HPDE6-E6E7 (cell line): ENCODE data around the gene RSU1.
"Not testable (repeated sequence)": the region's sequence is repeated elsewhere in the genome, so short reads cannot be mapped to it uniquely, and the experiment has no call there.

ENCODE experiments used
- DNase-seq: peaks from one replicate; pipeline ENCODE4 v3.0.0; 2011; ENCODE audit warnings: missing footprints; ENCODE audit errors: extremely low spot score

Gene RSU1

DNA sequence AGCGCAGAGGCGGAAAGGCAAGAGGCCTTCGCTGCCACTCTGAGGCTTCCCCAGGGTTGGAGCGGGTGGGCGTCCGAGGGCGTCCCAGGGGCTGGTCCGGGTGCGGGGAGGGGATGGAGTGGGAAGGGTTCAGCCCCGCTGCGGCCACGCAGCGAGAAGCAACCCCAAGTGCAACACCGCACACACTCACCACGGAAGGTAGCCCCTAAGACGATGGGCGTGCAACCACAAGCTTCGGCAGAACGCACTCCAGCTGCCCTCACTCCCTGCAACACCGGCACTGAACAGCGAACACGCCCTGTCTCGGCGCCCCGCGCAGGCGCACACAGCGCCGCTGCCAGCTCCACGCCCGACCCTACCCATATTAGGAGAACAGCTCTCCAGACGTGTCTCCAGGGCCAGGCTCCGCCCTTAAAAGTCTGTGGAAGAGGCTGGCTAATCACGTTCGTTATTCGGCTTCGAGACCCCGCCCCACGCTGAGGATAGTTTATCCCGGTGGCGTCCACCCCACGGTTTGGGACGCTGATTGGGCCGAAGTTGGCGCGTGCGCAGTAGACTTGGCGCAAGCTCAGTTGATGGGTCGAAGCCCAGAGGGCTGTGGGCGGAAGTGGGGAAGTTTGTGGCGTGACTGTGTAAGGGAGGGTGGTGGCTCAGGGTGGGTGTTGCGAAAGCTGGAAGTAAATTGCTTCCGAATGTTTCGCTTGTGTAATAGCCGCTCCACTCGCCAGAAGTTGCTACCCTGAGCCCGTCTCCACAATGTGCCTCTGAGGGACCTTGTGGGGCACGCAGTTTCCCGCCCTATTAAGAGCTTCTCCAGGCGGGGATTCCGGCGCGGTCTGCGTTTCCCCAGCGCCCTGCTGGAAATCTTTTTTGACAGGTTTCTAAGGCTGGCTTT lies at the start of gene RSU1:
RSU1 (minus strand) TSS at position 300 of the 895 bp plus-strand sequence. CDS start 343 bp downstream, outside the sequence.
- DNase-seq: peak; percentile 83

DNA sequence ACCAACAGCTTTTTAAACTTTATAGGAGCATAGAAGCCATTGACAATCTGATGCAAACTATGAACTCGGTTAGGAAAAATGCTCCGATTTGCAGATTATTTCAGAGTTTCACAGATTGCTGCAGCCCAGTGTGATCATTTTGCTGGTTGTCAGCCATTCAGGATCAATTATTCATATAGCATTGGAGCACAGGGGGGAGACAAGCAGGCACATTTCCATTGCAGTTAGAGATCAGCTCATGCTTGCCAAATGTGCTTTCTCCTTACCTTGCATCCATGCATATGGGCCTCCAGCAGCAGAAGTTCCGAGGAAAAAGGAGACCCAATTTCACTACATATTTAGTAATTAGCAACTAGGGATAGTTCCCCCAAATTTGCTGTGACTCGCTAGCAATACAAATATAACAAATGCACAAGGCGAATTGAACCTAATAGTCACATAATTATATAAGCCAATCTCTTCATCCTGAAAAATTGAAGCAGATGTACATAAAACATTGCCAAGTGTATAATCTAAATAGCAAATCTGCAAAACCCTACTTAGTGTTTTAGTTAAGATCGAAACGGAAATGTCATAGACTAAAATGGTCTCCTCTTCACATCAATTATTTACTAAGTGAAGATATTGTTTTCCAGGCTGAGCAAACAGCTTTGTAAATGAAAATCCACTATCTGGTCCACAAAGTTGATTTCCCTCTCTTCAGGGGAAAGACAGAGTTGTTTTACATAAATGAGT lies 49.5 kb upstream of the RSU1 start:
- no peak for DNase-seq

DNA sequence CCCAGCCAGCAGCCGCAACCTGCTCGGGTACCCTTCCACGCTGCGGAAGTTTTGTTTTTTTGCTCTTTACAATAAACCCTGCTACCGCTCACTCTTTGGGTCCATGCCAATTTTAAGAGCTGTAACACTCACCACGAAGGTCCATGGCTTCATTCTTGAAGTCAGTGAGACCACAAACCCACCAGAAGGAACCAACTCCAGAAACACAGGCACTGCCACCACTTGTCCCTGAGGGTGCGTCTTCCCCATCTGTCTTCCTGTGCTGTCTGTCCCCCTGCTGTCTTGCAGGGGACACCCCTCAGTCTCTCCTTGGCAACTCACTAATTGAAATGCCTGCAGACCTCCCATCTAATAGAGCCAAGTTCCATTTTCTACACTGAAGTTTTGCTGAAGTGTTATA lies 48.5 kb upstream of the RSU1 start:
- DNase-seq: no peak

DNA sequence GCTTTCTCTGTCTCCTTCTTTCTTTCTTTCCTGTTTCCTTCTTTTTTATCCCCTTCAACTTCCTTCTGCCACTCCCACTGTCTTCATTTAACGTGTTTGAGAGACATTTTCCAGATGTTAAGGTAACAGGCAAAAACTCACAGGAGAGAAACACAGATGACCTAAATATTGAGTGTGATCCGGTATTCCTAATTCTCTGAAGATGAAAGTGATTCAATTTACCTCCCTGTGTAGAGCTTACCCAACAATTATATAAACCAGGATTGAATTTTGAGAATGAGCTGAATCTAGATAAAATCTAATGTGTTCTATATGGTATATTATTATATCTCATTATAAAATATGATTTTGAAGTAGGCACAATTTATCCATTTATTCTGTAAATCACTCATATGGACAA lies 46.5 kb upstream of the RSU1 start:
- DNase-seq: no peak

DNA sequence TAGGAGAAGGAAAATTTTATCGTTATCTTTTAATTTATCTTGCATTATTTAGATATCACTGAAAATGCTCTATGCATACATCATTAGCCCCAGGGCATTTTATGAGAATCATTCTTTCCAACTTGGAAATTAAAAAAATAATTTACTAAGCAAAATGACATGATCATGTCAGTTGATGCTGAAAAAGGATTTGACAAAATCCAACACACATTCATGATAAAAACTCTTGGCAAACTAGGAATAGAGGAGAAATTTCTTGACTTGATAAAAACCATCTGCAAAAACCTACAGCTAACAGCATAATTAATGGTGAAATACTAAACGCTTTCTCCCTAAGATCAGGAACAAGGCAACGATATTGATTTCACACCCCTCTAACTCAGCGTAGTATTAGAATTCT lies 40.2 kb upstream of the RSU1 start:
- DNase-seq: no peak

DNA sequence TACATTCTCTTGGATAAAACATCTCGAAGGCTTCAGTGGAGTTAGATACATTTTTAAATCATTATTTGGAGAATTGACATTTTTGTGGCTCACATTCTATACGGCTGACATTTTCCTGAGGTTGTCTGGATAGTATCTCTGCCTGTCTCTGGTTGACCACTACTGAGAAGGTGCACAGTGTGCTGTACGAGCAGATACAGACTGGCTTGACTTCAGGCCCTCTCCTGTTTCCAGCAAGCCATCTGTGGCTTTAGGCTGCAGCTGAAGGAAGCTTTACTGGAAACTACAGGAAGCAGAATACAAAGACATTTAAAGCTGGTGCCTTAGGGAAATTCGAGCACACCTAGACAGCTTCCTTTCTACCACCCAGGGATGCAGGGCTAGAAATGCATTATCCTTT lies 39.3 kb upstream of the RSU1 start:
- no peak for DNase-seq

DNA sequence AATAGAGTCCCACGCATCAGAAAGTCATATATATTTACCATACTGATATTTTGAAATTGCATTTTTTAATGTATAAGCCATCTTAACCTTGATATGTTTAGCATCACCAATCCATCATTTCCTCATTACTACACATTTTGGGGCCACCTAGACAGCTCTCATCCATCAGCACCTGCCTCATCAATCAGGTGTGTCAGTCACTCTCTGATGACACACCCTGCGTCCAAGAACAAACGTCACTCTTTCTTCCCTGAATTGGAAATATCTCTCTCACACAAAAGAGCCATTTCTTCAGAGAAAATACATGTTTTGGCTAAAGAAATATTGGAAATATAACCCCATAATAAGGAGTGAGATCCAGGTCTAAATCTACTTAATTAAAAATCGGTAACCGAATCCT lies 38.9 kb upstream of the RSU1 start:
- DNase-seq: peak; percentile 9

DNA sequence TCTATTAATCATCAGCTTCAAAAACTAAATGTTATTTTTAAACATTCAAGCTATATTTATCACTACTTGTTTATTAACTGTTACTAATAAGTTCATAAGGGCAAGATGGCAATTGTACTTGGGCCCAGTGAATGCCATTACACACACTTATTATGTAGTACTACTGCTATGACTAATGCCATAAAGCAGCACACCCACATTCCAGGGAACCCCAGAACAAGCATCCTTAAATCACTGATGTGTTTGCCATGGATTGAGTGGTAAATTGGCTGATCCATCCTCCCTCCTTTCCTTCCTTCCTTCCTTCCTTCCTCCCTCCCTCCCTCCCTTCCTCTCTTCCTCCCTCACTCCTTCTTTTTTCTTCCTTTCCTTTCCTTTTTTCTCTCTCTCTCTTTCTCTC lies 37.4 kb upstream of the RSU1 start:
- DNase-seq: no peak

DNA sequence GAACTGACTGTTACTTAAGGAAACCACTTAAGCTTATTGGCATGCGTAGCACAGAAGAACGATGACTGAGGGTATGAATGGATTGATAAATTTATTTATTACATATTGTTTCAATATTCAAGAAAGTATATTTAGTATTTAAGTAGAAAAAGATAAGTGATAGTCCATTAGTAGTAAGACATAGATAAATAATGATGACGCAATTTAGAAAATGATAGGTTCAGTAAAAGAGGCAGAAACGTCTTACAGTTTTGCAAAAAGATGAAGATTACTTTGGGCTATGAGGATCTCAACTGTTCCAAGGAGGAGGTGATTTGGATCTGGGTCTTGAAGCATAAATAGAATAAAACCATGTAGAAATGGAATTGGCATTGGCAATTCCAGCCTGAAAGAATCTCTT lies 36.6 kb upstream of the RSU1 start:
- DNase-seq: no peak

DNA sequence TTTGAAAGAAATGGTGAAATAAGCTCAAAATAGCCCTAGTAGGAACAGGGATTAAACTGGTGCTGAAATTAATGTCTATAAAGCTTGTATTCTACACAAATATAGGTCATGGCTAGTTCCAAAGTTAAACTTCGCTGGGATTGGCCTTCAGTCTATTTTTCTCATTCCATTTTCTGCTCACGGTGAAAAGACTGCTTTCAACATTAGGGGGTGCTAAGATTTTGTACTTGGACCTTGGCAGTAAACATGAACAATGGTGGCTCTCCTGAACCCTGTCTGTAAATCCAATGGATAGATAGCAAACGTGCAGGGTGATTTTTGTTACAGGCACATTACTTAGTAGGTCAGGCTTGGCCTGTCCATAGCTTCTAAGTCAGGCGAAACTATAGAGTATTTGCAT lies 36.0 kb upstream of the RSU1 start:
- no peak for DNase-seq

DNA sequence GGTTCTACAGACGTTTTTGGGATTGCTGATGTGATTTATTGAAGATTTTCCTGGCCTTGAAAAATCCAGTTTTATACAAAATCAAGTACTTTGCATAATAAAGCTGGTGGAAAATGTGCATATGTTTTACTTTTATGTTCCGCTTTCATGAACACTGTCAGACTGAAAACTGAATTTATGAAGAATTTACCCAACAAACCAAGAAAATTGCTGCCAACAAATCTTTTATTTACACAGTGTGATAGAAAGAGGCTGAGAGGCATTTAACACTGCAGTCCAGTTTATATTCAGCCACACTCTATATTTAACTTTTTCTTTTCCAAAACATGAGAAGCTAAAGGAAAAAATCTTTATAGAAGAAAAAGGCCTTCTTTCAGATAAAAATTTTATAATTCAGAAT lies 35.4 kb upstream of the RSU1 start:
- no peak for DNase-seq

DNA sequence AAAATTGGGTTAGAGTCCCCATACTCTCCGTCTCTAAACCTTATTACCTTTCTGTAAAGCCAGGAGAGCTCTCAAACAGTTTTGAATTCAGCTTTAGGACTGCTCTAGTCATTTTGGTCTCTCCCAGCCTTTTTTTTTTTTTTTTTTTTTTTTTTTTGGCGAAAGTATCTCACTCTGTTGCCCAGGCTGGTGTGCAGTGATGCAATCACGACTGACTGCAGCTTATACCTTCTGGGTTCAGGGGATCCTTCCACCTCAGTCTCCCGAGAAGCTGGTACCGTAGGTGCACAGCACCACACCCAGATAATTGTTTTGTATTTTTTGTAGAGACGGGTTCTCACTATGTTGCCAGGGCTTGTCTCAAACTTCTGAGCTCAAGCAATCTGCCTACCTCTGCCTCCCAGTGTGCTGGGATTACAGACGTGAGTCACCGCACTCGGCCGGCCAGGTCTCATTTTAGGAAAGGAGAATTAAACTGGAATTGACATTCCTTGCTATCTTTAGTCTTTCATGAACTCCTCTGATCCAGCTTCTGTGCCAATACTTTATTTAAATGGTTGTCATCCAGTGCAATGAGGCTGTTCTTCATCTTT lies 31.4 kb upstream of the RSU1 start:
- DNase-seq: no peak

DNA sequence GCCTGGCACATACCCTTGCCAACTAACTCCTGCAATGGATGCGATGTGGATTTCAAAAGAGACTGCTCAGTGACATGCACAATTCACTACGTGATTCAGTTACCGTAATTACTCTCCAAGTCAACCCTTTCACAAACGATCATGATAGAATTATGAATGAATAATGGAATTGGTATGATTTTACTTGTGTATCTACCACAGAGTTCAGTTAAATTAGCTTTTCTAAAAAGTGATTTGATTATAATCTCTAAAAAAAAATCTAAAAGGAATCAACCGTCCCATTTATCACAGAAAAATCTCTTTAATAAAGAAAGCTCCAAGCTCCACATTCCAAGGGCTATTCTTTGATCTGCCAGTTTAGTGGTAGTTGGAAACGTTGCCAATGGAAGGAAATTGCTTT lies 30.4 kb upstream of the RSU1 start:
- DNase-seq: no peak

DNA sequence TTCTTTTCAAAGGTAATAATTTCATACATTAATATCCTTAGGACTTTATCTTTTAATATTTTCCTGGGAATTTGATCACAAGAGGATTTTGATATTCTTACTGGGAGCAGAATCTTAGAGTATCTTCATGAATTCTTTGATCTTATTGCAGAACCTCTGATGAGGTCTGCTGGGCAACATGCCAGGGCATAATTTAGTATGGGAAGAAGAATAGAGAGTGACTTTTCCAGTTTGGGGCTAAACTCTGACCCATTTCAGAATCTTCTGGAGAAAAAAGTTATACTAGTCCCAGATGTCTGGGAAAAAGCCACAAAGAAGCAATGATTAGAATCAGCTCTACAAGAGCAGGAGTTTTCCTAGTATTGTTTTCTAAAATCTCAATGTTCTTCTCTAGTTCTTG lies 28.0 kb upstream of the RSU1 start:
- no peak for DNase-seq

DNA sequence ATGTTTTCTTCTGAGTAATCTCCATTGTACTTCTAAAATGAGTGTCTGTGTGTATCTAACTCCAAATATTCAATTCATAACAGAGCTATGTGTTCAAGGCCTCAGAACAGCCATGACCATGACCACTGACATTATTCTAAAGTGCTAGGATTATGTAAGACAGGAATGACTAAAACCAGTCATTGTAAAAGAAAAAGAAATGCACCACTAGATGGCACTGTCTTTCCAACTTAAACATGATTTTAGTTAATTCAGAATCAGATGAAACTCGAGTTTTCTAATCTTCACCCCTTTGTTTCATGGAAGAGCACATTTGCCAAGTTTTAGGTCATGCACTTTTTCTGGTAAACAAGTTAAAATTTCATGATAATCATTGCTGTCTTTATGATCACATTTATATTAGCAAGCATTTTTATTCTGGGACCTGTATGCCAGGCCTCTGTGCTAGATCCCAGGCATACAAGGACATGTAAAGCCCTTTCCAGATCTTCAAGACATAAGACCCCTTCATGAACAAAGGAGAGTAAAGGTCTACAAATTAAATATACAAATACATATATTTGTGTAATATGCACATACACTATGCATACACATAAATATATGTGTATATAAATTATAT lies 26.1 kb upstream of the RSU1 start:
- no peak for DNase-seq

DNA sequence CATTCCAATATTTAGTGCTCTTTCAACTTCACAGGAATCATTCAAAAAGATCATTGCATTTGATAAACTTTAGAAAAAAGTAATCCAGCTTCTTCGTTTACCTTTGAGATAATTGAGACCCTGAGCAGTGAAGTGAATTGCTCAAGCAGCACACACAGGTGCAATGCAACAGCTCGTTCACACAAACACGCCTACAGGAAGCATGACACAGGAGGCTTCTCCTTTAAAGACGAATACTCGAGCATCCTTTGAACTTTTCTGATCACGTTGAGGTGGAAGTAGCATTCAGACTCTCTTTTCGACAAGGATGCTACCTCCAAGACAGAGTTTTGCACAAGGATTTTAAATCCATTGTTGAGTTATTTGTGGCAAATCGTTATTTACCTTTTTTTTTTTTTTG lies 18.0 kb upstream of the RSU1 start:
- no peak for DNase-seq

DNA sequence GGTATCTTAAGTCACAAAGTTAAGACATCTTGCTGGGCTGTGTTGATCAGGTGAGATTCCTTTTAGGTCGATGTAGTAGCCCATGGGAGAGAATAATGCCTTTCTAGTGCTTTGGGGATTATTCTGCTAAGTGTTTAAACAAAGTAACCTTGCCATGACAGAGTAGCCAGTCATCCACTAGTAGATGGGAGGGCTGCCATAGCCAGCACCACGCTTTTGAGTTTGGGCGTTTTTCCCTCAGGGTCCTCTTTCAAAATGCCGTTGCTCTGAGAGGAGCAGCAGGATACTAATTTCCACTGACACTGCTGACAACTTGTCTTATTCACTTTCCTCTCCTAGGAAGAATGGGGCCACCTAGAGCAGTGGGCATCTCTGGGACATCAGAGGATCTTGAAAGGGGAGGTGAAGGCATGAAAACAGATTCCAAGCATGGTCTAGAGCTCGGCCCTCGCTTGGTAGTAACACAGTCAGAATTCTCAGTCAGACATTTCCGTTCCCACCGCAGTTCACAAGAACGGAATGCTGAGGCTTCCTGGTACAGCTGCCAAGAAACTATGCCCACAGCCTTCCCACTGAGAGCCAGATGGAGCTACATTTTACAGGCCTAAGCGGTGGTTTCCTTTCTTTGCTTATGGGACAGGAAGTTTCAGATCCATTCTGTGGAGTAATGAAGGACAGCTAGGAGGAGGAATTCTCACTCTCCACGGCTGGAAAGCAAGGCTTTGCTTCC lies 15.3 kb upstream of the RSU1 start:
- no peak for DNase-seq

DNA sequence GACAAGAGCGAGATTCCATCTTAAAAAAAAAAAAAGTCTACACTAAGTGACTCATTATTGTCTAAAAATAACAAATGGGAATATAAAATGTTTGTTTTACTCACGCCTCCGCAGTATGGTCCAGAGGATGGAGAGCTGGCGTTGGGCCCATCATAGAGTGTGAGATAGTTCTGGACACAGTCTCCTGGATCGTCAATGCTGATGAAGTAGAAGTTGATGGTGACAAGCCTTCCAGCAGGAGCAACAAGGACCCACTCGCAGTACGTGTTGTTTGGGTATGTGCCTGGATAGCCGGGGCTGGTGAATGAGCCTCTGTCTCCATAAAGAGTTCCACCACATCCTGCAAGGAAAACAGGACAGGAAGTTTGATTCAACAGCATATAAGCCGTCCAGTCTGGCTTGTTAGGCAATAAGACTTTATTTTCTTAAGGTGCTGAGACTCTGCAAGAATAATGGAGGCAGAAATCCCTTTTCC lies 11.5 kb upstream of the RSU1 start:
- no peak for DNase-seq

DNA sequence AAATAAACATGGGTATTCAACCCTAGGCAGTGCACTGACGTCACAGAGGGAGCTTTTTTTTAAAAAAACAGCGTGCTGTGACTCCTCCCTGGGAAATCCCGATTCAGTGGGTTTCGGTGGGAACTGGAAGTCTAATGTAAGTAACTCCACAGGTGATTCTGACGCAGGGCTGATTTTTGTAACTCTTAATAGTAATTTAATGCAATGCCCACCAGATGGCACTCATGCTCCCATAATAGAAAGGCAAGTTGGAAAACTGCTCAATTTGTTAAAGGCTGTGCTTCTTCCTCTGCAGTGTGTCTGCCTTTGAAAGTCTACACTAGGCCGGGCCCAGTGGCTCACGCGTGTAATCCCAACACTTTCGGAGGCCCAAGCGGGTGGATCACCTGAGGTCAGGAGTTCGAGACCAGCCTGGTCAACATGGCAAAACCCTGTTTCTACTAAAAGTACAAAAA lies 10.9 kb upstream of the RSU1 start:
- no peak for DNase-seq

DNA sequence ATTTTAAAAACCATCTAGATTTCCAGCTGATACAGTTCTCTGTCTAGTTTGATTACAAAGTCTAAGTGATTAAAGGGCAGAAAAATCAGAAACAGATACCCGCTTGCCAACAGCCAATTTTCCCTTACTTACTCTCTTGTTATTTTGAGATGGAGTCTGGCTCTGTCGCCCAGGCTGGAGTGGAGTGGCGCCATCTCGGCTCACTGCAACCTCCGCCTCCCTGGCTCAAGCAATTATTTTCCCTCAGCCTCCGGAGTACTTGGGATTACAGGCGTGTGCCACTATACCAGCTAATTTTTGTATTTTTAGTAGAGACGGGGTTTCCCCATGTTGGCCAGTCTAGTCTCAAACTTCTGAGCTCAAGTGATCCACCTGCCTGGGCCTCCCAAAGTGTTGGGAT lies 10.2 kb upstream of the RSU1 start:
- not testable (repeated sequence) for DNase-seq

DNA sequence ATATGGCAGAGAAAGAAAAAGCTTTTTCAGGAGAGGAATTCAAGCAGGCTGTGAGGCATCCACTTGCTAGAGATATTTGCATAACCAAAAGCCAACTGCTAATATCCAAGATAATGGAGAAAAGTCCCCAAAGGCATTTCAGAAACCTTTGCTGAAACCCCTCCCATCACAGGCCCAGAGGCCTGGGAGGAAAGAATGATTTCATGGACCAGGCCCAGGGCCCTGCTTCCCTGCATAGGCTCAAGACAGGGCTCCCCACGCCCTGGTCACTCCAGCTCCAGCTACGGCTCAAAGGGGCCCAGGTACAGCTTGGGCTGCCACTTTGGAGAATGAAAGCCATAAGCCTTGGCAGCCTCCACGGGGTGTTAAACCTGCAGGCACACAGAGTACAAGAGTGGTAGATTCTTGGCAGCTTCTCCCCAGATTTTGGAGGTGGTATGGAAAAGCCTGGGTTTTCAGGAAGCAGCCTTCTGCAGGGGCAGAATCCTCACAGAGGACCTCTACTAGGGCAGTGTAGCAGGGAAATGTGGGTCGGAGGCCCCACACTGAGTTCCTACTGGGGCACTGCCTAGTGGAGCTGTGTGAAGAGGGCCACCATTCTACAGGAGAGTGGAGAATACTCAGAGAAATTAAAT lies 5.6 kb upstream of the RSU1 start:
- DNase-seq: no peak
